Subcutaneous adipose tissue (tissue), 4 donors: ENCODE results near the gene PHLPP2. TPM values are rescaled to one million over a fixed set of nuclear protein-coding genes. Genes with fewer than 3 reads are reported as not detected.
A peak's percentile ranks its signal among the peaks of the same experiment; 100 is the strongest.

Source experiments
- CTCF ChIP-seq: fragments of 450-650 bp; IDR thresholded peaks from one replicate; pipeline ENCODE4 v1.5.1; 2016; ENCODE audit warnings: low read depth, mild to moderate bottlenecking, control low read depth, antibody characterized with exemption, moderate library complexity
- small RNA-seq: library from RNA; depleted of rRNA; stranded (forward); fragments of <200 nt; gene quantifications from one replicate; pipeline ENCODE3, GENCODE V24; 2016
- total RNA-seq, 4 donors: library from RNA; depleted of rRNA; stranded (reverse); fragments of >200 nt; gene quantifications; one replicate each; pipeline ENCODE4 v1.1.0, GENCODE V29; 2016

PHLPP2 gene
- total RNA-seq, 4 donors from 2014 or later = 9.0 to 12.1 (median 10.4) TPM

- TF ChIP-seq CTCF = no peak
These were observed 100.9 kb downstream of the PHLPP2 start for GRCh38 chr16:71623597-71623996.

- TF ChIP-seq CTCF = no peak
These were observed 102.4 kb downstream of the PHLPP2 start for GRCh38 chr16:71622088-71622487.

- no peak for TF ChIP-seq CTCF
These were observed 106.1 kb downstream of the PHLPP2 start for GRCh38 chr16:71618429-71618828.

- no peak for TF ChIP-seq CTCF
These were observed 113.3 kb downstream of the PHLPP2 start for GRCh38 chr16:71610936-71611871.

GRCh38 chr16:71610447-71610846 is 114.1 kb downstream of the PHLPP2 start:
- no peak for TF ChIP-seq CTCF

GRCh38 chr16:71609066-71609465 is 115.4 kb downstream of the PHLPP2 start:
- TF ChIP-seq CTCF = no peak

GRCh38 chr16:71600822-71601221 is 123.7 kb downstream of the PHLPP2 start:
- no peak for TF ChIP-seq CTCF

Small RNA genes lying within 50 kb of the gene (small RNA-seq; reads per million reads assigned to genes)
- gene RNU6-208P (not detected), gene SNORA70D (not detected), gene SNORD71 (35,644 reads per million, percentile 100 among the genes with 10 or more reads in this experiment)

Other genes starting within 250 kb of the PHLPP2 start
- 10 to 100 TPM in 3 of 4 donors, 1 to 10 TPM in 1; 2.9 to 22.7 (median 19.4) TPM for gene ZNF19, start 235.4 kb downstream of the PHLPP2 start, total RNA-seq
- 1 to 10 TPM in 1 of 4 donors, under 1 TPM in 1, not detected in 2; 0.34 to 2.2 TPM for gene CHST4, start 198.3 kb downstream of the PHLPP2 start, total RNA-seq
- gene TAT, start 147.6 kb downstream of the PHLPP2 start, total RNA-seq = 1 to 10 TPM in 1 of 4 donors, under 1 TPM in 2, not detected in 1; 0.17 to 1.5 (median 0.75) TPM
- not detected for gene MARVELD3, start 98.5 kb downstream of the PHLPP2 start, total RNA-seq
- 100 to 1,000 TPM in 1 of 4 donors, 10 to 100 TPM in 3; 69.0 to 114 (median 81.2) TPM for gene AP1G1, start 84.1 kb upstream of the PHLPP2 start, total RNA-seq
- 10 to 100 TPM; 26.5 to 43.3 (median 37.2) TPM for gene ATXN1L, start 121.3 kb upstream of the PHLPP2 start, total RNA-seq
- gene ZNF821, start 159.5 kb upstream of the PHLPP2 start, total RNA-seq = 1 to 10 TPM; 3.4 to 6.3 (median 4.3) TPM
- gene IST1, start 170.8 kb upstream of the PHLPP2 start, total RNA-seq = 100 to 1,000 TPM; 186 to 219 (median 195) TPM